ENCODE data around the gene TMEM95. TPM values are rescaled to one million over a fixed set of nuclear protein-coding genes. Genes with fewer than 3 reads are reported as not detected.

The TMEM95 gene
- total and polyA plus RNA-seq, 4 donors, result not detected

DNA sequence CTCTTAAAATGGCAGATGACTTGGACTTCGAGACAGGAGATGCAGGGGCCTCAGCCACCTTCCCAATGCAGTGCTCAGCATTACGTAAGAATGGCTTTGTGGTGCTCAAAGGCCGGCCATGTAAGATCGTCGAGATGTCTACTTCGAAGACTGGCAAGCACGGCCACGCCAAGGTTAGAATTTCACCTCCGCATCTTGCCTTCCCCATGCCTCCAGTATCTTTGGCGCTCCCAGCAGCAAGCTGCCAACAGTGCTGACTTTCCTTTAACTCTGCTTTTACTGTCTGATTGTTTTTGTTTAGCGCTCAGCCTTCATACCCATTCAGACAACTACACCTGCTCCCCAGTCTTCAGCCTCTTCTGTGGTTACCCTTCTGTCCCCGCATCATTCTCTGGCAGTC is 45.3 kb upstream of the TMEM95 start:
- Histone ChIP-seq H3K4me3 (ENCODE audit: low read depth in 1 of 3, low read length in 3 of 3) (no peak overlapping the region), H3K27me3 (ENCODE audit: control insufficient read depth in 4 of 4, insufficient read depth in 4 of 4, low read length in 3 of 4) (no peaks in the 10 kb centered on the region), H3K4me1 (ENCODE audit: control insufficient read depth in 4 of 4, insufficient read depth in 4 of 4, low read length in 3 of 4) (peaks cover 9 to 47% (median 36%) of the 10 kb centered on the region in 4 donors), H3K27ac (ENCODE audit: low read depth in 1 of 2, low read length in 2 of 2) (peak overlapping the region in 1 of 2 donors; percentile 99), H3K36me3 (ENCODE audit: control insufficient read depth in 4 of 4, insufficient read depth in 3 of 4, low read depth in 1 of 4, low read length in 3 of 4) (peaks cover 16 to 39% (median 35%) of the 10 kb centered on the region in 4 donors), H3K9me3 (ENCODE audit: control insufficient read depth in 4 of 4, low read length in 3 of 4) (no peaks in the 10 kb centered on the region), H3K9ac (ENCODE audit: low read depth in 1 of 2, low read length in 2 of 2) (no peak overlapping the region)
- TF ChIP-seq, protein P1, sequence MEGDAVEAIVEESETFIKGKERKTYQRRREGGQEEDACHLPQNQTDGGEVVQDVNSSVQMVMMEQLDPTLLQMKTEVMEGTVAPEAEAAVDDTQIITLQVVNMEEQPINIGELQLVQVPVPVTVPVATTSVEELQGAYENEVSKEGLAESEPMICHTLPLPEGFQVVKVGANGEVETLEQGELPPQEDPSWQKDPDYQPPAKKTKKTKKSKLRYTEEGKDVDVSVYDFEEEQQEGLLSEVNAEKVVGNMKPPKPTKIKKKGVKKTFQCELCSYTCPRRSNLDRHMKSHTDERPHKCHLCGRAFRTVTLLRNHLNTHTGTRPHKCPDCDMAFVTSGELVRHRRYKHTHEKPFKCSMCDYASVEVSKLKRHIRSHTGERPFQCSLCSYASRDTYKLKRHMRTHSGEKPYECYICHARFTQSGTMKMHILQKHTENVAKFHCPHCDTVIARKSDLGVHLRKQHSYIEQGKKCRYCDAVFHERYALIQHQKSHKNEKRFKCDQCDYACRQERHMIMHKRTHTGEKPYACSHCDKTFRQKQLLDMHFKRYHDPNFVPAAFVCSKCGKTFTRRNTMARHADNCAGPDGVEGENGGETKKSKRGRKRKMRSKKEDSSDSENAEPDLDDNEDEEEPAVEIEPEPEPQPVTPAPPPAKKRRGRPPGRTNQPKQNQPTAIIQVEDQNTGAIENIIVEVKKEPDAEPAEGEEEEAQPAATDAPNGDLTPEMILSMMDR (IDR thresholded peaks at IDR 0.05; ENCODE audit: low read depth, low read length, missing input control), result no peak
- TF ChIP-seq EGR1 (IDR thresholded peaks at IDR 0.05; ENCODE audit: low read depth in 2 of 2) (no peak), RAD21 (IDR thresholded peaks at IDR 0.05) (no peak), TAF1 (conservative IDR thresholded peaks at IDR 0.05) (no peak)
- TF ChIP-seq, protein P2, sequence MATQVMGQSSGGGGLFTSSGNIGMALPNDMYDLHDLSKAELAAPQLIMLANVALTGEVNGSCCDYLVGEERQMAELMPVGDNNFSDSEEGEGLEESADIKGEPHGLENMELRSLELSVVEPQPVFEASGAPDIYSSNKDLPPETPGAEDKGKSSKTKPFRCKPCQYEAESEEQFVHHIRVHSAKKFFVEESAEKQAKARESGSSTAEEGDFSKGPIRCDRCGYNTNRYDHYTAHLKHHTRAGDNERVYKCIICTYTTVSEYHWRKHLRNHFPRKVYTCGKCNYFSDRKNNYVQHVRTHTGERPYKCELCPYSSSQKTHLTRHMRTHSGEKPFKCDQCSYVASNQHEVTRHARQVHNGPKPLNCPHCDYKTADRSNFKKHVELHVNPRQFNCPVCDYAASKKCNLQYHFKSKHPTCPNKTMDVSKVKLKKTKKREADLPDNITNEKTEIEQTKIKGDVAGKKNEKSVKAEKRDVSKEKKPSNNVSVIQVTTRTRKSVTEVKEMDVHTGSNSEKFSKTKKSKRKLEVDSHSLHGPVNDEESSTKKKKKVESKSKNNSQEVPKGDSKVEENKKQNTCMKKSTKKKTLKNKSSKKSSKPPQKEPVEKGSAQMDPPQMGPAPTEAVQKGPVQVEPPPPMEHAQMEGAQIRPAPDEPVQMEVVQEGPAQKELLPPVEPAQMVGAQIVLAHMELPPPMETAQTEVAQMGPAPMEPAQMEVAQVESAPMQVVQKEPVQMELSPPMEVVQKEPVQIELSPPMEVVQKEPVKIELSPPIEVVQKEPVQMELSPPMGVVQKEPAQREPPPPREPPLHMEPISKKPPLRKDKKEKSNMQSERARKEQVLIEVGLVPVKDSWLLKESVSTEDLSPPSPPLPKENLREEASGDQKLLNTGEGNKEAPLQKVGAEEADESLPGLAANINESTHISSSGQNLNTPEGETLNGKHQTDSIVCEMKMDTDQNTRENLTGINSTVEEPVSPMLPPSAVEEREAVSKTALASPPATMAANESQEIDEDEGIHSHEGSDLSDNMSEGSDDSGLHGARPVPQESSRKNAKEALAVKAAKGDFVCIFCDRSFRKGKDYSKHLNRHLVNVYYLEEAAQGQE (IDR thresholded peaks at IDR 0.05), result no peak
- 91% methylated on average over 12 of the region's 12 CpGs for WGBS
- no peak for DNase-seq (ENCODE audit: low spot score)

DNA sequence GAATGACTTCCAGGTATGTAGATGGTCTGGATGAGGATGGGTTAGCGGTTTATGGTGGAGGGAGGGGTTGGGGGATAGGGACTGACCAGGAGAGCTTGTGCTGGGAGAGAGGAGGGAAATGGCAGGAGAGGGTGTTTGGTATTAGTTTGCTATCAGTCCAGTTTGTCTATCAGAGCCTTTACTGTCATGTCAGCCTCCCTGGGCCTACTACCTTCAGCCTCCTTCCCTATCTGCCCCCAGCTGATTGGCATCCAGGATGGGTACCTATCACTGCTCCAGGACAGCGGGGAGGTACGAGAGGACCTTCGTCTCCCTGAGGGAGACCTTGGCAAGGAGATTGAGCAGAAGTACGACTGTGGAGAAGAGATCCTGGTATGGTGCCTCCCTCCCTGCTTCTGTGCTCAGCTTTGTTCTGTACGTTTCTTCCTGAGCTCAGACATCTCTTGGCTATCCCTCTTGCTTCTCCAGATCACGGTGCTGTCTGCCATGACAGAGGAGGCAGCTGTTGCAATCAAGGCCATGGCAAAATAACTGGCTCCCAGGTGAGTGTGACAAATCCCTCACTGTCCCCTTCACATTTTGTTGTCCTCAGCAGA is 43.7 kb upstream of the TMEM95 start:
- no peak for DNase-seq (ENCODE audit: low spot score)
- Histone ChIP-seq H3K4me1 (ENCODE audit: control insufficient read depth in 4 of 4, insufficient read depth in 4 of 4, low read length in 3 of 4) (peaks cover 14 to 56% (median 44%) of the 10 kb centered on the region in 4 donors), H3K36me3 (ENCODE audit: control insufficient read depth in 4 of 4, insufficient read depth in 3 of 4, low read depth in 1 of 4, low read length in 3 of 4) (peaks cover 16 to 39% (median 35%) of the 10 kb centered on the region in 4 donors), H3K4me3 (ENCODE audit: low read depth in 1 of 3, low read length in 3 of 3) (no peak overlapping the region), H3K27ac (ENCODE audit: low read depth in 1 of 2, low read length in 2 of 2) (no peak overlapping the region), H3K27me3 (ENCODE audit: control insufficient read depth in 4 of 4, insufficient read depth in 4 of 4, low read length in 3 of 4) (no peaks in the 10 kb centered on the region), H3K9ac (ENCODE audit: low read depth in 1 of 2, low read length in 2 of 2) (no peak overlapping the region), H3K9me3 (ENCODE audit: control insufficient read depth in 4 of 4, low read length in 3 of 4) (no peaks in the 10 kb centered on the region)
- TF ChIP-seq YY1 (IDR thresholded peaks at IDR 0.05) (no peak), RXRA (IDR thresholded peaks at IDR 0.05) (no peak)
- whole genome bisulfite sequencing, result 87% methylated on average over 7 of the region's 7 CpGs

DNA sequence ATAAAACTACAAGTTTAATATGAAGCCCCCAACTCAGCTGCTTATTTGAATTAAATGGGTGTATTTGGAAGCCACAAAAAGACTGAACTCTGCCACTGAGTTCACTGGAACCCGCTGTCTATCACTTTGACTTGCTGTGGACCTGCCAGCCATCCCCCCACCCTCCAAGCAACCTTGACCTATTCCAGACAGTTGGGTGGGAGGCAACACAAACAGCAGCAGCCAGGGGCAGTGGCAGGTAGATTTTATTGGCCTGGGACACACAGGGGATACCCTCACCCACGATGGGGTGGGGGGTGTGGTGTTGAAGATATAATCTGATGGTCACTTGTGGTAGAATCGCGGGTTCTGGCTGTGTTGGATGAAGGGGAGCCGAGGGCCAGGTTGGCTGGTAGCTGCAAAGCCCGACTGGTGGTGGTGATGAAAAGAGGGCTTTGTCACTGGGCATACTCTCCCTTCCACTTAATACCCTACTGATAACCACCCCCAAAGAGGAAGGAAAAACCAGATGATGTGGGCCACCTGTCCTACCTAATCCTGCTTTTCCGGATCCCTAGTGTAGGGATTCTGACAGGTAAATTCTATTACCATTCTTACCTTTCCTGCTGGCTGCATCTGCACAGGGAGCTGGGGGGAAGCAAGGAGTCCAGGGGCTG is 42.4 kb upstream of the TMEM95 start:
- DNase-seq (ENCODE audit: low spot score), result no peak
- WGBS, result 84% methylated on average over 7 of the region's 7 CpGs
- Histone ChIP-seq H3K27me3 (ENCODE audit: control insufficient read depth in 4 of 4, insufficient read depth in 4 of 4, low read length in 3 of 4) (no peaks in the 10 kb centered on the region), H3K36me3 (ENCODE audit: control insufficient read depth in 4 of 4, insufficient read depth in 3 of 4, low read depth in 1 of 4, low read length in 3 of 4) (peaks cover 16 to 45% (median 37%) of the 10 kb centered on the region in 4 donors), H3K4me1 (ENCODE audit: control insufficient read depth in 4 of 4, insufficient read depth in 4 of 4, low read length in 3 of 4) (peaks cover 14 to 59% (median 42%) of the 10 kb centered on the region in 4 donors), H3K9ac (ENCODE audit: low read depth in 1 of 2, low read length in 2 of 2) (no peak overlapping the region), H3K4me3 (ENCODE audit: low read depth in 1 of 3, low read length in 3 of 3) (no peak overlapping the region), H3K27ac (ENCODE audit: low read depth in 1 of 2, low read length in 2 of 2) (no peak overlapping the region), H3K9me3 (ENCODE audit: control insufficient read depth in 4 of 4, low read length in 3 of 4) (no peaks in the 10 kb centered on the region)
- TF ChIP-seq TAF1 (conservative IDR thresholded peaks at IDR 0.05) (no peak), HNF4G (IDR thresholded peaks at IDR 0.05) (no peak), FOXA1 (IDR thresholded peaks at IDR 0.05) (no peak), RAD21 (IDR thresholded peaks at IDR 0.05) (no peak), HNF4A (conservative IDR thresholded peaks at IDR 0.05) (no peak)
- TF ChIP-seq, protein P2 (IDR thresholded peaks at IDR 0.05), result no peak
- TF ChIP-seq, protein P3, sequence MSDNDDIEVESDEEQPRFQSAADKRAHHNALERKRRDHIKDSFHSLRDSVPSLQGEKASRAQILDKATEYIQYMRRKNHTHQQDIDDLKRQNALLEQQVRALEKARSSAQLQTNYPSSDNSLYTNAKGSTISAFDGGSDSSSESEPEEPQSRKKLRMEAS (IDR thresholded peaks at IDR 0.05), result no peak
- TF ChIP-seq, protein P4, sequence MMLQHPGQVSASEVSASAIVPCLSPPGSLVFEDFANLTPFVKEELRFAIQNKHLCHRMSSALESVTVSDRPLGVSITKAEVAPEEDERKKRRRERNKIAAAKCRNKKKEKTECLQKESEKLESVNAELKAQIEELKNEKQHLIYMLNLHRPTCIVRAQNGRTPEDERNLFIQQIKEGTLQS (IDR thresholded peaks at IDR 0.05), result no peak
- TF ChIP-seq, protein P5, sequence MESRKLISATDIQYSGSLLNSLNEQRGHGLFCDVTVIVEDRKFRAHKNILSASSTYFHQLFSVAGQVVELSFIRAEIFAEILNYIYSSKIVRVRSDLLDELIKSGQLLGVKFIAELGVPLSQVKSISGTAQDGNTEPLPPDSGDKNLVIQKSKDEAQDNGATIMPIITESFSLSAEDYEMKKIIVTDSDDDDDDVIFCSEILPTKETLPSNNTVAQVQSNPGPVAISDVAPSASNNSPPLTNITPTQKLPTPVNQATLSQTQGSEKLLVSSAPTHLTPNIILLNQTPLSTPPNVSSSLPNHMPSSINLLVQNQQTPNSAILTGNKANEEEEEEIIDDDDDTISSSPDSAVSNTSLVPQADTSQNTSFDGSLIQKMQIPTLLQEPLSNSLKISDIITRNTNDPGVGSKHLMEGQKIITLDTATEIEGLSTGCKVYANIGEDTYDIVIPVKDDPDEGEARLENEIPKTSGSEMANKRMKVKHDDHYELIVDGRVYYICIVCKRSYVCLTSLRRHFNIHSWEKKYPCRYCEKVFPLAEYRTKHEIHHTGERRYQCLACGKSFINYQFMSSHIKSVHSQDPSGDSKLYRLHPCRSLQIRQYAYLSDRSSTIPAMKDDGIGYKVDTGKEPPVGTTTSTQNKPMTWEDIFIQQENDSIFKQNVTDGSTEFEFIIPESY (IDR thresholded peaks at IDR 0.05), result no peak
